ENCODE results near the gene EPHB3.

Gene EPHB3

GRCh38 chr3:184543843-184544512 is 17.6 kb upstream of the EPHB3 start:
- peak; percentile 49 for DNase-seq (ENCODE audit: low read depth)

GRCh38 chr3:184544513-184544861 is 17.1 kb upstream of the EPHB3 start:
- DNase-seq (ENCODE audit: low read depth), result no peak

- no peak for DNase-seq (ENCODE audit: low read depth)
Observed at GRCh38 chr3:184545769-184546168, 15.8 kb upstream of the EPHB3 start.

- no peak for DNase-seq (ENCODE audit: low read depth)
Observed at GRCh38 chr3:184546252-184546651, 15.3 kb upstream of the EPHB3 start.

GRCh38 chr3:184549796-184550577 is 11.6 kb upstream of the EPHB3 start:
- DNase-seq (ENCODE audit: low read depth), result no peak

- no peak for DNase-seq (ENCODE audit: low read depth)
Observed at GRCh38 chr3:184551103-184551502, 10.5 kb upstream of the EPHB3 start.

GRCh38 chr3:184551614-184552256 is 9.8 kb upstream of the EPHB3 start:
- DNase-seq (ENCODE audit: low read depth), result no peak

GRCh38 chr3:184552296-184552695 is 9.3 kb upstream of the EPHB3 start:
- DNase-seq (ENCODE audit: low read depth), result no peak

- DNase-seq (ENCODE audit: low read depth), result no peak
Observed at GRCh38 chr3:184552863-184553262, 8.7 kb upstream of the EPHB3 start.

- no peak for DNase-seq (ENCODE audit: low read depth)
Observed at GRCh38 chr3:184553385-184553784, 8.2 kb upstream of the EPHB3 start.

- DNase-seq (ENCODE audit: low read depth), result no peak
Observed at GRCh38 chr3:184554461-184554860, 7.1 kb upstream of the EPHB3 start.

GRCh38 chr3:184556582-184557347 is 4.8 kb upstream of the EPHB3 start:
- no peak for DNase-seq (ENCODE audit: low read depth)

GRCh38 chr3:184557348-184557950 is 4.1 kb upstream of the EPHB3 start:
- DNase-seq (ENCODE audit: low read depth), result no peak

- DNase-seq (ENCODE audit: low read depth), result no peak
Observed at GRCh38 chr3:184558726-184559125, 2.9 kb upstream of the EPHB3 start.

- DNase-seq (ENCODE audit: low read depth), result no peak
Observed at GRCh38 chr3:184559336-184559735, 2.2 kb upstream of the EPHB3 start.

GRCh38 chr3:184560531-184560930 is 1.1 kb upstream of the EPHB3 start:
- DNase-seq (ENCODE audit: low read depth), result no peak

- no peak for DNase-seq (ENCODE audit: low read depth)
Observed at GRCh38 chr3:184561913-184562877, 610 bp downstream of the EPHB3 start.

- no peak for DNase-seq (ENCODE audit: low read depth)
Observed at GRCh38 chr3:184562878-184563560, 1.4 kb downstream of the EPHB3 start.

- no peak for DNase-seq (ENCODE audit: low read depth)
Observed at GRCh38 chr3:184563561-184563925, 2.0 kb downstream of the EPHB3 start.

- no peak for DNase-seq (ENCODE audit: low read depth)
Observed at GRCh38 chr3:184563941-184564684, 2.5 kb downstream of the EPHB3 start.

All from activated T-helper 9 cell treated with anti-CD3 and anti-CD28 coated beads, Interleukin-2, amount 50 U/mL, for 16 hours (primary cell).